ENCODE measurements around the gene BCL2L11.

BCL2L11 gene

GRCh38 chr2:111142101-111142500 lies 21.4 kb downstream of the BCL2L11 start:
- Histone ChIP-seq H3K4me1 (ENCODE audit: control insufficient read depth, insufficient read depth, low read length) (no peaks in the 10 kb centered on the region; the same call in 1 of the 2 replicates), H3K36me3 (ENCODE audit: control insufficient read depth, insufficient read depth, low read length) (peaks cover 3% of the 10 kb centered on the region; the same call in 1 of the 2 replicates), H3K27me3 (ENCODE audit: control insufficient read depth, insufficient read depth, low read length) (no peaks in the 10 kb centered on the region), H3K9me3 (ENCODE audit: control insufficient read depth, insufficient read depth, low read length) (no peaks in the 10 kb centered on the region), H3K27ac (ENCODE audit: low read length) (no peak overlapping the region), H3K4me3 (ENCODE audit: low read length) (no peak overlapping the region)
- WGBS (ENCODE audit: insufficient coverage, insufficient read length), result no CpG with 5 or more reads among the region's 1 CpG
- DNase-seq (ENCODE audit: low read depth, low spot score), result no peak

- Histone ChIP-seq H3K4me3 (ENCODE audit: low read length) (no peak overlapping the region), H3K4me1 (ENCODE audit: control insufficient read depth, insufficient read depth, low read length) (no peaks in the 10 kb centered on the region; the same call in 1 of the 2 replicates), H3K9me3 (ENCODE audit: control insufficient read depth, insufficient read depth, low read length) (no peaks in the 10 kb centered on the region), H3K36me3 (ENCODE audit: control insufficient read depth, insufficient read depth, low read length) (peaks cover 3% of the 10 kb centered on the region; the same call in 1 of the 2 replicates), H3K27ac (ENCODE audit: low read length) (no peak overlapping the region), H3K27me3 (ENCODE audit: control insufficient read depth, insufficient read depth, low read length) (no peaks in the 10 kb centered on the region)
- WGBS (ENCODE audit: insufficient coverage, insufficient read length), result no CpG with 5 or more reads among the region's 10 CpGs
- DNase-seq (ENCODE audit: low read depth, low spot score), result no peak
These were observed 22.6 kb downstream of the BCL2L11 start for GRCh38 chr2:111143107-111143842.

- no peak overlapping the region for H3K4me3 ChIP-seq (ENCODE audit: low read length)
- WGBS (ENCODE audit: insufficient coverage, insufficient read length), result no CpG with 5 or more reads among the region's 1 CpG
- no peaks in the 10 kb centered on the region for H3K9me3 ChIP-seq (ENCODE audit: control insufficient read depth, insufficient read depth, low read length)
- H3K27me3 ChIP-seq (ENCODE audit: control insufficient read depth, insufficient read depth, low read length), result no peaks in the 10 kb centered on the region
- H3K4me1 ChIP-seq (ENCODE audit: control insufficient read depth, insufficient read depth, low read length), result no peaks in the 10 kb centered on the region; the same call in 1 of the 2 replicates
- no peak for DNase-seq (ENCODE audit: low read depth, low spot score)
- H3K27ac ChIP-seq (ENCODE audit: low read length), result no peak overlapping the region
- H3K36me3 ChIP-seq (ENCODE audit: control insufficient read depth, insufficient read depth, low read length), result peaks cover 3% of the 10 kb centered on the region; the same call in 1 of the 2 replicates
These were observed 23.1 kb downstream of the BCL2L11 start for GRCh38 chr2:111143843-111144198.

DNA sequence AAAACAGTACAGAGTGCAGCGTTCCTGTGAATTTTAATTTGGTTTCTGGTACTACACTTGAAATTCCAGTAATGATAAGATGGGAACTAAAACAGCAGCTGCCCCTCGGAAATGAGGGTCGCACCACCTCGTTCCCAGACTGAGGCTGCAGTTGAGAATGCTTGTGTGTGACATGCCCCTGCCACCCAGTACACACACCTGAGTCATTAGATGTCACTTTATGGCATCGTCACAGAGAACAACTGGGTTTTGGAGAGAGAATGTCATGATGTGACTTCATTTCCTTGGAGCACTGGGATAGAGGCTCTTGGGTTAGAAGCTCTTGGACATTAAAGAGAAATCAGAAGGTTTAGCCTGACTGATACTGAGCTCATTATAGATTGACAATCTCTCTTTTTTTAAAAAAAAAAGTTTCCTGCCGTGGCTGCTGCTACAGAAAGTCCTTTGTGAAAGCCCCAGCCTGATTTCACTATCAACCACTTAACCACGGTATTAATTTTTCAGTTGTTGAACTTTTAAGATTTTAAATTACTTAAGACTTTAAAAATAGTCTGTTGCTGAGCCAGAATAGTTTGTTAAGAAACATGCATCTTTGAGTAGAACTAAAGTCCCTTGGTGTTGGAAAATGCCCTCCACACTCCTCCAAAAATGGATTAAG lies 24.5 kb downstream of the BCL2L11 start:
- Histone ChIP-seq H3K27ac (ENCODE audit: low read length) (no peak overlapping the region), H3K27me3 (ENCODE audit: control insufficient read depth, insufficient read depth, low read length) (no peaks in the 10 kb centered on the region), H3K9me3 (ENCODE audit: control insufficient read depth, insufficient read depth, low read length) (no peaks in the 10 kb centered on the region), H3K4me3 (ENCODE audit: low read length) (no peak overlapping the region), H3K36me3 (ENCODE audit: control insufficient read depth, insufficient read depth, low read length) (peaks cover 3% of the 10 kb centered on the region; the same call in 1 of the 2 replicates), H3K4me1 (ENCODE audit: control insufficient read depth, insufficient read depth, low read length) (no peaks in the 10 kb centered on the region)
- WGBS (ENCODE audit: insufficient coverage, insufficient read length), result no CpG with 5 or more reads among the region's 7 CpGs
- no peak for DNase-seq (ENCODE audit: low read depth, low spot score)

- peaks cover under 1% of the 10 kb centered on the region; the same call in 1 of the 2 replicates for H3K36me3 ChIP-seq (ENCODE audit: control insufficient read depth, insufficient read depth, low read length)
- no peaks in the 10 kb centered on the region for H3K4me1 ChIP-seq (ENCODE audit: control insufficient read depth, insufficient read depth, low read length)
- no CpG with 5 or more reads among the region's 2 CpGs for WGBS (ENCODE audit: insufficient coverage, insufficient read length)
- H3K27me3 ChIP-seq (ENCODE audit: control insufficient read depth, insufficient read depth, low read length), result no peaks in the 10 kb centered on the region
- no peak for DNase-seq (ENCODE audit: low read depth, low spot score)
- no peak overlapping the region for H3K27ac ChIP-seq (ENCODE audit: low read length)
- no peak overlapping the region for H3K4me3 ChIP-seq (ENCODE audit: low read length)
- H3K9me3 ChIP-seq (ENCODE audit: control insufficient read depth, insufficient read depth, low read length), result no peaks in the 10 kb centered on the region
These were observed 25.2 kb downstream of the BCL2L11 start for GRCh38 chr2:111145951-111146350.

- DNase-seq (ENCODE audit: low read depth, low spot score), result no peak
- H3K27me3 ChIP-seq (ENCODE audit: control insufficient read depth, insufficient read depth, low read length), result no peaks in the 10 kb centered on the region
- no peak overlapping the region for H3K4me3 ChIP-seq (ENCODE audit: low read length)
- no peak overlapping the region for H3K27ac ChIP-seq (ENCODE audit: low read length)
- WGBS (ENCODE audit: insufficient coverage, insufficient read length), result no CpG with 5 or more reads among the region's 3 CpGs
- H3K36me3 ChIP-seq (ENCODE audit: control insufficient read depth, insufficient read depth, low read length), result peaks cover 8% of the 10 kb centered on the region
- no peaks in the 10 kb centered on the region for H3K9me3 ChIP-seq (ENCODE audit: control insufficient read depth, insufficient read depth, low read length)
- H3K4me1 ChIP-seq (ENCODE audit: control insufficient read depth, insufficient read depth, low read length), result no peaks in the 10 kb centered on the region
These were observed 27.6 kb downstream of the BCL2L11 start for GRCh38 chr2:111148225-111148873.

DNA sequence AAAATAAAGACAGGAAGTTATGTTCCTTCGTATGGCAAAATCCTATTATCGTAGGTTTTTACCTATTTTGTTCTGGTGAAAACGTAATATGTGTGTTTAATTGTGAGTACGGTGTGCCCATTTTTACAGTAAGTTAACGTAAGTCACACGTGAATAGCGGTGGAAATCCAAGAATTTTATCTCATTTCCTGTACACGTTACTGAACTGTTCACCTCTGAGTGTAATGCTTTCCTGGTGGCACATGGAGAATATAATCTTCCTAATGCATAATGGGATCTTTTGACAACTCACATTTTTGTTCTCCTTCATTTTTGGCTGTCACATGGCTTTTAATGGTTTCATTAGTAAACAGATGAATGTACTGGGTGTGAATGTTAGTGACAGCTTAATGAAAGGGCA lies 28.2 kb downstream of the BCL2L11 start:
- Histone ChIP-seq H3K27ac (ENCODE audit: low read length) (no peak overlapping the region), H3K9me3 (ENCODE audit: control insufficient read depth, insufficient read depth, low read length) (no peaks in the 10 kb centered on the region), H3K36me3 (ENCODE audit: control insufficient read depth, insufficient read depth, low read length) (peaks cover 8% of the 10 kb centered on the region), H3K27me3 (ENCODE audit: control insufficient read depth, insufficient read depth, low read length) (no peaks in the 10 kb centered on the region), H3K4me3 (ENCODE audit: low read length) (no peak overlapping the region), H3K4me1 (ENCODE audit: control insufficient read depth, insufficient read depth, low read length) (no peaks in the 10 kb centered on the region)
- 100% methylated on average over 3 of the region's 8 CpGs for WGBS (ENCODE audit: insufficient coverage, insufficient read length)
- no peak for DNase-seq (ENCODE audit: low read depth, low spot score)

- no peak for DNase-seq (ENCODE audit: low read depth, low spot score)
- H3K27me3 ChIP-seq (ENCODE audit: control insufficient read depth, insufficient read depth, low read length), result no peaks in the 10 kb centered on the region
- H3K36me3 ChIP-seq (ENCODE audit: control insufficient read depth, insufficient read depth, low read length), result peaks cover 11% of the 10 kb centered on the region
- no peak overlapping the region for H3K27ac ChIP-seq (ENCODE audit: low read length)
- H3K4me3 ChIP-seq (ENCODE audit: low read length), result no peak overlapping the region
- H3K9me3 ChIP-seq (ENCODE audit: control insufficient read depth, insufficient read depth, low read length), result no peaks in the 10 kb centered on the region
- WGBS (ENCODE audit: insufficient coverage, insufficient read length), result no CpG with 5 or more reads among the region's 7 CpGs
- no peaks in the 10 kb centered on the region for H3K4me1 ChIP-seq (ENCODE audit: control insufficient read depth, insufficient read depth, low read length)
These were observed 29.3 kb downstream of the BCL2L11 start for GRCh38 chr2:111149882-111150455.

DNA sequence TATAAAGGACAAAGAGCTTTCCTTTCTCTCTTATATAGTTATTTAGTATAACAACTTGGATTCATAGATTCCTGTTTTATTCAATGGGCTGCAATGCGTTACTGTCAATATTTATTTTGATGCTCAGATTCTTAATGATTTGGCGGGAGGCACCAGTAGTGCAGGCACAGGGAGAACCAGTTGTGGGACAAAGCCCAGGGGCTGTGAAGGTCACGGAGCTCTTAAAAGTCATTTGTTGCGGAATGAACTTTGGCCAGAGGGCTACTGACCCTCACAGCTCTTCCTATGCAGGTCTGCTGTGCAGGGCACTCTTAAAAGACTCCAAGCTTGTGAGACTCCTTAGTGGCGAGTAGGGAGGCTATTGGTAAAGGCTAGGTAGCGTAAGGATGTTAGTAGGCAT lies 34.0 kb downstream of the BCL2L11 start:
- H3K9me3 ChIP-seq (ENCODE audit: control insufficient read depth, insufficient read depth, low read length), result no peaks in the 10 kb centered on the region
- peaks cover 11% of the 10 kb centered on the region for H3K36me3 ChIP-seq (ENCODE audit: control insufficient read depth, insufficient read depth, low read length)
- no peak for DNase-seq (ENCODE audit: low read depth, low spot score)
- H3K27me3 ChIP-seq (ENCODE audit: control insufficient read depth, insufficient read depth, low read length), result no peaks in the 10 kb centered on the region
- no peak overlapping the region for H3K27ac ChIP-seq (ENCODE audit: low read length)
- WGBS (ENCODE audit: insufficient coverage, insufficient read length), result no CpG with 5 or more reads among the region's 6 CpGs
- H3K4me1 ChIP-seq (ENCODE audit: control insufficient read depth, insufficient read depth, low read length), result no peaks in the 10 kb centered on the region; the same call in 1 of the 2 replicates
- no peak overlapping the region for H3K4me3 ChIP-seq (ENCODE audit: low read length)

DNA sequence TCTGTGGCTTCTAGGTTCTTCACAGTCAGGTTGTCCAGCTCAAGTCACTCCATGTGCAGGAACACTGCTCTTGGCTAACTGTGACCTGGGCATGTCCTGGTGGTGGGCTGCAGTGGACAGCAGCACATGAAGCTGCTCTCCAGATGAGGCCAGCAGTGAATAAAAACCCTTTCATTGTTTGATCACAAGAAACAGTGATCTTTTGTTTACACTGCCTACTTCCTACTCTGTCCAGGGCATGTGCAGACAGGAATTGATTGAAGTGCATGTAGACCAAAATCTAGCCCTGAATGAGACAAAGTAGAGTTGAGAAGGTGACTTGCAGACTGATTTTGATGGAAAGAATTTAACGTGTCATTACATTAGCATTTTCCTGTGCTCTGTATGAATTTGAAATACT lies 34.9 kb downstream of the BCL2L11 start:
- DNase-seq (ENCODE audit: low read depth, low spot score), result no peak
- WGBS (ENCODE audit: insufficient coverage, insufficient read length), result no CpG with 5 or more reads among the region's 1 CpG
- H3K9me3 ChIP-seq (ENCODE audit: control insufficient read depth, insufficient read depth, low read length), result no peaks in the 10 kb centered on the region
- no peaks in the 10 kb centered on the region; the same call in 1 of the 2 replicates for H3K4me1 ChIP-seq (ENCODE audit: control insufficient read depth, insufficient read depth, low read length)
- peaks cover 11% of the 10 kb centered on the region for H3K36me3 ChIP-seq (ENCODE audit: control insufficient read depth, insufficient read depth, low read length)
- no peak overlapping the region for H3K4me3 ChIP-seq (ENCODE audit: low read length)
- no peak overlapping the region for H3K27ac ChIP-seq (ENCODE audit: low read length)
- no peaks in the 10 kb centered on the region for H3K27me3 ChIP-seq (ENCODE audit: control insufficient read depth, insufficient read depth, low read length)

Data from iPS DF 6.9 (cell line).